Ishikawa (cell line): ENCODE measurements around the gene NDST3.

Experiments used
- CEBPB ChIP-seq: IDR thresholded peaks from 2 replicates; pipeline ENCODE4 v1.6.1; 2012
- RAD21 ChIP-seq: IDR thresholded peaks from 2 replicates; pipeline ENCODE4 v1.6.1; 2012; ENCODE audit warnings: low read depth

- no peak for TF ChIP-seq CEBPB
- TF ChIP-seq RAD21 = no peak
These were observed 2.0 kb downstream of the NDST3 start for GRCh38 chr4:118036336-118036735.
